Measurements from ENCODE around the gene PIGZ. TPM values are rescaled to one million over a fixed set of nuclear protein-coding genes. Genes with fewer than 3 reads are reported as not detected.

The PIGZ gene
- total and polyA plus RNA-seq, 10 donors, result 2.0 to 5.1 (median 2.5) TPM

GRCh38 chr3:197010556-197011351 is 42.1 kb upstream of the PIGZ start:
- no peaks in the 10 kb centered on the region for H3K4me1 ChIP-seq
- no peak overlapping the region for H3K27ac ChIP-seq
- H3K27me3 ChIP-seq (replicated peaks in 1 of 7), result peaks cover 0 to 17% (median 0%) of the 10 kb centered on the region in 7 donors
- WGBS, 5 donors, result 77 to 87% (median 85%) methylated on average over 25 to 30 of the region's 30 CpGs
- intact Hi-C loops (cut with DNase I; ENCODE audit: low total_unique reads), result no loop called here
- TF ChIP-seq POLR2AphosphoS5 (IDR thresholded peaks at IDR 0.05), result no peak
- no peak for TF ChIP-seq POLR2A (IDR thresholded peaks at IDR 0.05)
- no peak for TF ChIP-seq CTCF (IDR thresholded peaks at IDR 0.05 in 8 of 11, conservative IDR thresholded peaks at IDR 0.05 in 3 of 11)
- H3K9me3 ChIP-seq, result no peaks in the 10 kb centered on the region
- no peak overlapping the region for H3K4me3 ChIP-seq
- DNase-seq, result no peak
- no peaks in the 10 kb centered on the region for H3K36me3 ChIP-seq

GRCh38 chr3:197009532-197010019 is 40.9 kb upstream of the PIGZ start:
- peaks cover 0 to 21% (median 0%) of the 10 kb centered on the region in 7 donors for H3K27me3 ChIP-seq (replicated peaks in 1 of 7)
- H3K4me3 ChIP-seq, result no peak overlapping the region
- TF ChIP-seq POLR2AphosphoS5 (IDR thresholded peaks at IDR 0.05) (no peak), CTCF (IDR thresholded peaks at IDR 0.05 in 8 of 11, conservative IDR thresholded peaks at IDR 0.05 in 3 of 11) (no peak), POLR2A (IDR thresholded peaks at IDR 0.05) (no peak)
- DNase-seq, result no peak
- 86 to 92% (median 90%) methylated on average over 18 to 20 of the region's 20 CpGs for WGBS, 5 donors
- no peak overlapping the region for H3K27ac ChIP-seq
- intact Hi-C loops (cut with DNase I; ENCODE audit: low total_unique reads), result no loop called here
- no peaks in the 10 kb centered on the region for H3K36me3 ChIP-seq
- no peaks in the 10 kb centered on the region for H3K4me1 ChIP-seq
- H3K9me3 ChIP-seq, result no peaks in the 10 kb centered on the region

GRCh38 chr3:197008436-197009209 is 40.0 kb upstream of the PIGZ start:
- peak; percentile 53 for DNase-seq
- intact Hi-C loops (cut with DNase I; ENCODE audit: low total_unique reads), result no loop called here

GRCh38 chr3:197007953-197008352 is 39.3 kb upstream of the PIGZ start:
- Histone ChIP-seq H3K27me3 (replicated peaks in 1 of 7) (peaks cover 0 to 34% (median 0%) of the 10 kb centered on the region in 7 donors), H3K27ac (no peak overlapping the region), H3K4me3 (no peak overlapping the region), H3K36me3 (no peaks in the 10 kb centered on the region), H3K9me3 (no peaks in the 10 kb centered on the region), H3K4me1 (peaks cover 0 to 11% (median 9%) of the 10 kb centered on the region in 6 donors)
- TF ChIP-seq CTCF (IDR thresholded peaks at IDR 0.05 in 8 of 11, conservative IDR thresholded peaks at IDR 0.05 in 3 of 11), result no peak
- TF ChIP-seq POLR2AphosphoS5 (IDR thresholded peaks at IDR 0.05), result no peak
- no peak for TF ChIP-seq POLR2A (IDR thresholded peaks at IDR 0.05)
- 80 to 87% (median 85%) methylated on average over 8 of the region's 8 CpGs for WGBS, 5 donors
- intact Hi-C loops (cut with DNase I; ENCODE audit: low total_unique reads), result no loop called here
- DNase-seq, result peak; percentile 51

More at GRCh38 chr3:197008436-197009209, 40.0 kb upstream of the PIGZ start:
- Histone ChIP-seq H3K27me3 (replicated peaks in 1 of 7) (peaks cover 0 to 31% (median 0%) of the 10 kb centered on the region in 7 donors), H3K36me3 (no peaks in the 10 kb centered on the region), H3K9me3 (no peaks in the 10 kb centered on the region), H3K4me3 (no peak overlapping the region), H3K4me1 (peaks cover 0 to 8% (median 5%) of the 10 kb centered on the region in 6 donors), H3K27ac (no peak overlapping the region)
- WGBS, 5 donors, result 92 to 95% (median 92%) methylated on average over 23 to 27 of the region's 27 CpGs
- TF ChIP-seq POLR2A (IDR thresholded peaks at IDR 0.05) (no peak), POLR2AphosphoS5 (IDR thresholded peaks at IDR 0.05) (no peak)
